ENCODE data around the gene MORN1.

GRCh38 chr1:2384130-2384860 is 7.1 kb downstream of the MORN1 start:
- no peak for TF ChIP-seq CTCF (IDR thresholded peaks at IDR 0.05; ENCODE audit: insufficient read depth, low read length, poor library complexity, severe bottlenecking)
- no peak for TF ChIP-seq EZH2phosphoT487 (conservative IDR thresholded peaks at IDR 0.05; ENCODE audit: low read length)
